Neural cell (in vitro differentiated cells): ENCODE measurements around the gene COL1A1. TPM values are rescaled to one million over a fixed set of nuclear protein-coding genes. Genes with fewer than 3 reads are reported as not detected.

ENCODE experiments used
- H2AFZ ChIP-seq: fragments of 200-600, 300-800 bp; sonication (generic), shearing (Covaris generic); 2 replicates; pipeline ENCODE4 v1.6.0; 2014; ENCODE audit warnings: low read depth, mild to moderate bottlenecking, antibody characterized with exemption, low read length, moderate library complexity
- H3F3A ChIP-seq: fragments of 200-600 bp; shearing (Covaris generic); 2 replicates; pipeline ENCODE4 v1.6.1; 2016; ENCODE audit warnings: mild to moderate bottlenecking, moderate library complexity, mixed read lengths, antibody characterized with exemption, low read length; ENCODE audit not compliant: insufficient read depth, poor library complexity, severe bottlenecking
- H3K27ac ChIP-seq: fragments of 200-600, 300-800 bp; sonication (generic), shearing (Covaris generic); 2 replicates; pipeline ENCODE4 v1.5.1; 2014; ENCODE audit warnings: mild to moderate bottlenecking, low read length, moderate library complexity
- H3K27me3 ChIP-seq: fragments of 300-800, 200-600 bp; sonication (generic), shearing (Covaris generic); 2 replicates; pipeline ENCODE4 v1.6.0; 2014; ENCODE audit warnings: mild to moderate bottlenecking, low read depth, low read length, moderate library complexity; ENCODE audit not compliant: insufficient read depth
- H3K36me3 ChIP-seq: fragments of 300-800, 200-600 bp; sonication (generic), shearing (Covaris generic); 2 replicates; pipeline ENCODE4 v1.5.1; 2014; ENCODE audit warnings: mild to moderate bottlenecking, antibody characterized with exemption, low read length, moderate library complexity; ENCODE audit not compliant: insufficient read depth
- H3K4me2 ChIP-seq: fragments of 300-800, 200-600 bp; sonication (generic), shearing (Covaris generic); 2 replicates; pipeline ENCODE4 v1.6.0; 2014; ENCODE audit warnings: mild to moderate bottlenecking, low read length
- H3K4me3 ChIP-seq: fragments of 300-800, 200-600 bp; sonication (generic), shearing (Covaris generic); 2 replicates; pipeline ENCODE4 v1.5.1; 2014; ENCODE audit warnings: mild to moderate bottlenecking, low read length, moderate library complexity
- H3K79me2 ChIP-seq: fragments of 200-600 bp; shearing (Covaris generic); replicated peaks from 2 replicates; pipeline ENCODE4 v1.6.0; 2014; ENCODE audit warnings: mild to moderate bottlenecking, low read length, moderate library complexity; ENCODE audit not compliant: insufficient read depth
- H3K9ac ChIP-seq: fragments of 300-800, 200-600 bp; sonication (generic), shearing (Covaris generic); 2 replicates; pipeline ENCODE4 v1.6.1; 2016; ENCODE audit warnings: mild to moderate bottlenecking, low read length, mixed read lengths
- H3K9me2 ChIP-seq: fragments of 200-600 bp; shearing (Covaris generic); 2 replicates; pipeline ENCODE4 v1.6.1; 2016; ENCODE audit warnings: mild to moderate bottlenecking, low read length, mixed read lengths; ENCODE audit not compliant: insufficient read depth
- H3K9me3 ChIP-seq: fragments of 200-600, 300-800 bp; sonication (generic), shearing (Covaris generic); 2 replicates; pipeline ENCODE4 v1.6.1; 2016; ENCODE audit warnings: mild to moderate bottlenecking, mixed run types, low read length, moderate library complexity, mixed read lengths
- H4K20me1 ChIP-seq: fragments of 200-600 bp; shearing (Covaris generic); 2 replicates; pipeline ENCODE4 v1.6.1; 2016; ENCODE audit warnings: mild to moderate bottlenecking, mixed run types; ENCODE audit not compliant: insufficient read depth
- EP300 ChIP-seq: fragments of 450-650 bp; conservative IDR thresholded peaks from 2 replicates; pipeline ENCODE4 v1.6.1; 2014; ENCODE audit warnings: antibody characterized with exemption, mild to moderate bottlenecking, moderate library complexity; ENCODE audit not compliant: poor library complexity, severe bottlenecking
- EZH2 ChIP-seq: fragments of 200-600, 300-800 bp; shearing (Covaris generic), sonication (generic); IDR thresholded peaks from 2 replicates; pipeline ENCODE4 v1.6.1; 2014; ENCODE audit warnings: antibody characterized with exemption, low read length, borderline replicate concordance, mild to moderate bottlenecking; ENCODE audit not compliant: insufficient read depth, poor library complexity, severe bottlenecking
- MXI1 ChIP-seq: fragments of 450-650 bp; conservative IDR thresholded peaks from 2 replicates; pipeline ENCODE4 v1.6.1; 2014; ENCODE audit warnings: antibody characterized with exemption, mild to moderate bottlenecking; ENCODE audit not compliant: poor library complexity, severe bottlenecking
- POLR2AphosphoS5 ChIP-seq: IDR thresholded peaks from 2 replicates; pipeline ENCODE4 v1.6.1; 2012
- RAD21 ChIP-seq: fragments of 450-650 bp; conservative IDR thresholded peaks from 2 replicates; pipeline ENCODE4 v1.6.1; 2014; ENCODE audit warnings: antibody characterized with exemption, mild to moderate bottlenecking, moderate library complexity
- SMC3 ChIP-seq: fragments of 450-650 bp; conservative IDR thresholded peaks from 2 replicates; pipeline ENCODE4 v1.6.1; 2014; ENCODE audit warnings: antibody characterized with exemption, mild to moderate bottlenecking, moderate library complexity; ENCODE audit not compliant: poor library complexity
- TAF1 ChIP-seq: IDR thresholded peaks from 2 replicates; pipeline ENCODE4 v1.6.1; 2012; ENCODE audit warnings: low read depth
- polyA plus RNA-seq: library from polyadenylated mRNA; depleted of rRNA; stranded (reverse); fragments of >200 nt; gene quantifications from 2 replicates; pipeline ENCODE4 v1.2.3, GENCODE V29; 2014
- TF ChIP-seq, protein P1 (sequence below): fragments of 450-650 bp; IDR thresholded peaks from 2 replicates; pipeline ENCODE4 v1.5.1; 2014; ENCODE audit warnings: antibody characterized with exemption, mild to moderate bottlenecking, moderate library complexity; ENCODE audit not compliant: poor library complexity, severe bottlenecking
- TF ChIP-seq, protein P2 (sequence below): IDR thresholded peaks from 2 replicates; pipeline ENCODE4 v1.6.1; 2012; ENCODE audit warnings: borderline replicate concordance

Gene COL1A1
- polyA plus RNA-seq, 1 donor from 2014 or later, result 0.14 TPM

DNA sequence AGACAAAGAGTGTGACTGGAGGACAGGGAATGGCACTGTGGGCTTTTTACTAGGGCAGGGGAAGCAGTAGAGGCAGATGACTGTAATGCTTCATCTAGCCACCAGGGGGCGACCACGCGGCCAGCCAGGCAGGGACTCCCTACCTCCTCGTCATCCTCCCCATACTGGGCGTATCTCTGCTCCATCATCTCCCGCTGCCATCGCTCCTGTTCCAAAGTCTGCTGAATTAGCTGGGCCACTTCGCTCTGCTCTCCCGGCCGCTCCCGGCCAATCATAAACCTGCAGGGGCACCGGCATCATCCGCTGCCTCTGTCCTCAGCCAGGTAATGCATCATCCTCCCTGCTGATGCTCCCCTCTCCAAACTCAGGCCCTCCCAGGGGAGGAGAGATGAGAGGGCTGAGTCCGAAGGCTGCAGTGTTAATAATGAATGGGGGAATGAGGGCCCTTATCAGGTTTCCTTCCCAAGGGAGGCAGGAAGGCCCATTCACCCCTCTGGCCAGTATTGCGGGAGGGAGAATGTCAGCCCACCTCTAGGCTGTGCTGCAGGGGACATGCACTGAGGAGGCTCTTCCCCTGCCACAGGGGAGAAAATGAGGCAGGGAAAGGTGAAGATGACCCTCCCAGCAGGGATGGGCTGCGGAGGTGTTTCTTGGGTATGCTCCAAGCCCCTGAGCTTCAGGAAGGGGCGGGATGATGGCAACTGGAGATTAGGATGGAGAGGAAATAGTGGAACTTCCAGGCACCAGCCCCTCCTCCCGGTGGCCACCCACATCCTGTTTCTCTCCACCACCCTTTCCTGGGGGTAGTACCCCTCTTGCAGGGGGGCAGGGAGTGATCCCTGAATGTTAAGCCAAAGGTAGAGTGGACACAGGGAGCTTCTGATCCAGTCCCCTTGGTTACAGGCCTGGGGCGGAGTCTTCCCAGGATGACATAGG is 61.2 kb downstream of the COL1A1 start:
- H3K9me2 ChIP-seq, result no peaks in the 10 kb centered on the region
- no peaks in the 10 kb centered on the region for H3K27me3 ChIP-seq
- H3K9me3 ChIP-seq, result no peaks in the 10 kb centered on the region
- H3K4me2 ChIP-seq, result no peak overlapping the region
- no peak overlapping the region for H3K9ac ChIP-seq
- no peaks in the 10 kb centered on the region for H3K79me2 ChIP-seq
- H3K27ac ChIP-seq, result no peak overlapping the region
- H4K20me1 ChIP-seq, result no peaks in the 10 kb centered on the region
- no peaks in the 10 kb centered on the region for H3F3A ChIP-seq
- peaks cover 14% of the 10 kb centered on the region for H3K36me3 ChIP-seq
- no peak overlapping the region for H2AFZ ChIP-seq
- H3K4me3 ChIP-seq, result no peak overlapping the region
- TF ChIP-seq, protein P1, sequence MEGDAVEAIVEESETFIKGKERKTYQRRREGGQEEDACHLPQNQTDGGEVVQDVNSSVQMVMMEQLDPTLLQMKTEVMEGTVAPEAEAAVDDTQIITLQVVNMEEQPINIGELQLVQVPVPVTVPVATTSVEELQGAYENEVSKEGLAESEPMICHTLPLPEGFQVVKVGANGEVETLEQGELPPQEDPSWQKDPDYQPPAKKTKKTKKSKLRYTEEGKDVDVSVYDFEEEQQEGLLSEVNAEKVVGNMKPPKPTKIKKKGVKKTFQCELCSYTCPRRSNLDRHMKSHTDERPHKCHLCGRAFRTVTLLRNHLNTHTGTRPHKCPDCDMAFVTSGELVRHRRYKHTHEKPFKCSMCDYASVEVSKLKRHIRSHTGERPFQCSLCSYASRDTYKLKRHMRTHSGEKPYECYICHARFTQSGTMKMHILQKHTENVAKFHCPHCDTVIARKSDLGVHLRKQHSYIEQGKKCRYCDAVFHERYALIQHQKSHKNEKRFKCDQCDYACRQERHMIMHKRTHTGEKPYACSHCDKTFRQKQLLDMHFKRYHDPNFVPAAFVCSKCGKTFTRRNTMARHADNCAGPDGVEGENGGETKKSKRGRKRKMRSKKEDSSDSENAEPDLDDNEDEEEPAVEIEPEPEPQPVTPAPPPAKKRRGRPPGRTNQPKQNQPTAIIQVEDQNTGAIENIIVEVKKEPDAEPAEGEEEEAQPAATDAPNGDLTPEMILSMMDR, result peak; percentile 84
- TF ChIP-seq TAF1 (no peak), SMC3 (peak; percentile 74), RAD21 (peak; percentile 60), POLR2AphosphoS5 (no peak), MXI1 (no peak), EP300 (no peak)
- TF ChIP-seq, protein P2, sequence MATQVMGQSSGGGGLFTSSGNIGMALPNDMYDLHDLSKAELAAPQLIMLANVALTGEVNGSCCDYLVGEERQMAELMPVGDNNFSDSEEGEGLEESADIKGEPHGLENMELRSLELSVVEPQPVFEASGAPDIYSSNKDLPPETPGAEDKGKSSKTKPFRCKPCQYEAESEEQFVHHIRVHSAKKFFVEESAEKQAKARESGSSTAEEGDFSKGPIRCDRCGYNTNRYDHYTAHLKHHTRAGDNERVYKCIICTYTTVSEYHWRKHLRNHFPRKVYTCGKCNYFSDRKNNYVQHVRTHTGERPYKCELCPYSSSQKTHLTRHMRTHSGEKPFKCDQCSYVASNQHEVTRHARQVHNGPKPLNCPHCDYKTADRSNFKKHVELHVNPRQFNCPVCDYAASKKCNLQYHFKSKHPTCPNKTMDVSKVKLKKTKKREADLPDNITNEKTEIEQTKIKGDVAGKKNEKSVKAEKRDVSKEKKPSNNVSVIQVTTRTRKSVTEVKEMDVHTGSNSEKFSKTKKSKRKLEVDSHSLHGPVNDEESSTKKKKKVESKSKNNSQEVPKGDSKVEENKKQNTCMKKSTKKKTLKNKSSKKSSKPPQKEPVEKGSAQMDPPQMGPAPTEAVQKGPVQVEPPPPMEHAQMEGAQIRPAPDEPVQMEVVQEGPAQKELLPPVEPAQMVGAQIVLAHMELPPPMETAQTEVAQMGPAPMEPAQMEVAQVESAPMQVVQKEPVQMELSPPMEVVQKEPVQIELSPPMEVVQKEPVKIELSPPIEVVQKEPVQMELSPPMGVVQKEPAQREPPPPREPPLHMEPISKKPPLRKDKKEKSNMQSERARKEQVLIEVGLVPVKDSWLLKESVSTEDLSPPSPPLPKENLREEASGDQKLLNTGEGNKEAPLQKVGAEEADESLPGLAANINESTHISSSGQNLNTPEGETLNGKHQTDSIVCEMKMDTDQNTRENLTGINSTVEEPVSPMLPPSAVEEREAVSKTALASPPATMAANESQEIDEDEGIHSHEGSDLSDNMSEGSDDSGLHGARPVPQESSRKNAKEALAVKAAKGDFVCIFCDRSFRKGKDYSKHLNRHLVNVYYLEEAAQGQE, result no peak

DNA sequence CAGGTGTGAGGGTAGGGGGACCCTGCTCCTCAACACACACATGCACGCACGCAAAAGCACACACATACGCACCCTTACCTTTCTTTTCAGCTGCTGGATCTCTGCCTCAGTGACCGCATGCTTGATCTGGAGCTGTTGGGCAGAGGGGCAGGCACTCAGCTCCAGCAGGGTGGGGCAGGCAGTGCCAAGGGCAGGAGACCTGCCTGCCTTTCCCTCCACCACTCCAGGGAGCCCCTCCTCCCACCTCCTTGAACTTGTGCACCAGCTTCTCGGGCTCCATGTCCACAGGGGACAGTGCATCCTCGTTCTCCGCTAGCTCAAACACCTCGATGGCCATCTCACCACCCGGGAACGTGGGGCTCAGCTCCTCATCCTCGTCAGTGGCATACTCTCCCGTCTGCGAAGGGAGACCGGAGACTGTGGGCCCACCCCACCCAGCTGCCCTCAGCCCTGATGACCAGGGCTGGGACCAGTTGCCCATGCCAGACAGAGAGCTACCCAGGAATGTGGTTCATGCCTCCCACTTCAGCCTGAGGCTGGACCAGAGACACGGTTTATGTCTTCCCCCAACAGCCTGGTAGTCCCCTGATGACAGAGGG is 62.1 kb downstream of the COL1A1 start:
- H3K4me2 ChIP-seq, result no peak overlapping the region
- no peaks in the 10 kb centered on the region for H4K20me1 ChIP-seq
- H3K27ac ChIP-seq, result no peak overlapping the region
- no peak overlapping the region for H2AFZ ChIP-seq
- TF ChIP-seq RAD21 (no peak), MXI1 (no peak), EP300 (no peak), EZH2 (no peak), TAF1 (no peak), SMC3 (no peak), POLR2AphosphoS5 (no peak)
- TF ChIP-seq, protein P1, result no peak
- TF ChIP-seq, protein P2, result no peak
- H3K79me2 ChIP-seq, result no peaks in the 10 kb centered on the region
- H3K36me3 ChIP-seq, result peaks cover 14% of the 10 kb centered on the region
- no peaks in the 10 kb centered on the region for H3K9me3 ChIP-seq
- H3K9me2 ChIP-seq, result no peaks in the 10 kb centered on the region
- H3K27me3 ChIP-seq, result no peaks in the 10 kb centered on the region
- H3F3A ChIP-seq, result no peaks in the 10 kb centered on the region
- no peak overlapping the region for H3K9ac ChIP-seq
- no peak overlapping the region for H3K4me3 ChIP-seq
